CD4-positive, CD25-positive, alpha-beta regulatory T cell (primary cell): ENCODE data around the gene MARCHF10. TPM values are rescaled to one million over a fixed set of nuclear protein-coding genes. Genes with fewer than 3 reads are reported as not detected.

ENCODE experiments used
- ATAC-seq, 2 donors: fragments of 150-1000 bp; cut with Tn5 transposase; one replicate each; pipeline ENCODE4 v1.10.0; 2021; ENCODE audit warnings: low read depth in 2 of 2, moderate number of reproducible peaks in 2 of 2, moderate library complexity in 1 of 2
- DNase-seq, 3 donors: peaks; one replicate each; pipeline versions ENCODE4 v3.0.0 to v3.0.0-alpha.2; 2012 to 2022; ENCODE audit warnings: mixed read lengths in 1 of 3
- H3K27ac ChIP-seq: one replicate; pipeline ENCODE4 v1.7.0; 2013; ENCODE audit warnings: mild to moderate bottlenecking, low read length; ENCODE audit not compliant: insufficient read depth, poor library complexity, severe bottlenecking
- H3K27me3 ChIP-seq: one replicate; pipeline ENCODE4 v1.7.0; 2013; ENCODE audit warnings: low read length; ENCODE audit not compliant: control insufficient read depth, insufficient read depth
- H3K36me3 ChIP-seq: one replicate; pipeline ENCODE4 v1.7.0; 2013; ENCODE audit warnings: mild to moderate bottlenecking, low read length, moderate library complexity; ENCODE audit not compliant: control insufficient read depth, insufficient read depth
- H3K4me1 ChIP-seq: 2 replicates; pipeline ENCODE4 v1.7.0; 2013; ENCODE audit warnings: mild to moderate bottlenecking, low read length; ENCODE audit not compliant: insufficient read depth, control insufficient read depth, poor library complexity, severe bottlenecking
- H3K4me3 ChIP-seq: one replicate; pipeline ENCODE4 v1.7.0; 2013; ENCODE audit warnings: low read depth, mild to moderate bottlenecking, low read length, moderate library complexity
- H3K9me3 ChIP-seq, 2 experiments: 1 replicate in 1 of 2; 2 replicates in 1 of 2; pipeline ENCODE4 v1.7.0; 2013; ENCODE audit warnings: low read length in 2 of 2, mild to moderate bottlenecking in 1 of 2, moderate library complexity in 1 of 2; ENCODE audit not compliant: control insufficient read depth in 2 of 2
- H3K27ac Mint-ChIP-seq, 3 donors: one replicate each; pipeline ENCODE4 v1.8.0; 2020 to 2022; ENCODE audit warnings: mild to moderate bottlenecking in 3 of 3, mixed read lengths in 3 of 3, moderate library complexity in 2 of 3
- H3K27me3 Mint-ChIP-seq: one replicate; pipeline ENCODE4 v1.8.0; 2022; ENCODE audit warnings: mild to moderate bottlenecking, mixed read lengths
- H3K36me3 Mint-ChIP-seq: one replicate; pipeline ENCODE4 v1.8.0; 2020; ENCODE audit warnings: mixed read lengths
- H3K4me1 Mint-ChIP-seq, 4 donors: one replicate each; pipeline ENCODE4 v1.8.0; 2020 to 2022; ENCODE audit warnings: mixed read lengths in 4 of 4, mild to moderate bottlenecking in 1 of 4
- H3K4me3 Mint-ChIP-seq, 4 donors: one replicate each; pipeline ENCODE4 v1.8.0; 2020 to 2022; ENCODE audit warnings: mild to moderate bottlenecking in 4 of 4, mixed read lengths in 4 of 4, moderate library complexity in 3 of 4
- H3K9me3 Mint-ChIP-seq, 7 donors: one replicate each; pipeline ENCODE4 v1.8.0; 2020 to 2022; ENCODE audit warnings: mixed read lengths in 7 of 7, mild to moderate bottlenecking in 3 of 7, moderate library complexity in 2 of 7
- polyA plus RNA-seq, 4 donors: library from polyadenylated mRNA; unstranded; fragments of 300-500 nt; fragmentation: Illumina TruSeq; gene quantifications; one replicate each; pipeline ENCODE4 v1.2.3, GENCODE V29; 2021
- total RNA-seq: library from RNA; stranded (reverse); gene quantifications from one replicate; pipeline ENCODE4 v1.2.3, GENCODE V29; 2022

Gene MARCHF10
- total and polyA plus RNA-seq, 5 donors from 2014 or later = 0.12 to 0.48 (median 0.18) TPM; not detected in 2

DNA sequence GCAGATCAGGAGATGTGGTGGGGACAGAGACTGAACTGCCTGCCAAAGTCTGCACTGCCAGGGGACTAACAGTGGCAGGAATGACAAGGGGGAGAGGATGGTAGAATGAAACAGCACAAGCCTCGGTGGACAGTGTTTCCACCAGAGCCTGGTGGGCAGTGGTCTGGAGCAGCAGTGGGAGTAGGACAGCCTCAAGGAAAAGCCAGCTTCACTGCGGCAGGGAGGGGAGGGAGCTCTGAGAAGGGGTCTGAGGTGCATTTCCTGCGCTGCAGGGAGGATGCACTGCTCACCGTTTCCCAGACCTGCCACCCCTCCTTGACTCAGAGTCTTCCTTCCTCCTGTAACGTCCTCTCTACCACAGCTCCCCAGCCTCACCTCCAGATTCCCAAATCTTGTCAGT lies 33.8 kb downstream of the MARCHF10 start:
- Mint-ChIP-seq H3K9me3 (peaks cover 0 to 6% (median 0%) of the 10 kb centered on the region in 7 donors), H3K4me1 (no peaks in the 10 kb centered on the region), H3K27me3 (peaks cover 10% of the 10 kb centered on the region), H3K36me3 (no peaks in the 10 kb centered on the region), H3K27ac (no peak overlapping the region), H3K4me3 (no peak overlapping the region)
- Histone ChIP-seq H3K36me3 (no peaks in the 10 kb centered on the region), H3K27me3 (peaks cover 2% of the 10 kb centered on the region), H3K9me3 (no peaks in the 10 kb centered on the region), H3K4me3 (no peak overlapping the region), H3K27ac (no peak overlapping the region), H3K4me1 (no peaks in the 10 kb centered on the region)
- ATAC-seq (no peak), DNase-seq (no peak)

DNA sequence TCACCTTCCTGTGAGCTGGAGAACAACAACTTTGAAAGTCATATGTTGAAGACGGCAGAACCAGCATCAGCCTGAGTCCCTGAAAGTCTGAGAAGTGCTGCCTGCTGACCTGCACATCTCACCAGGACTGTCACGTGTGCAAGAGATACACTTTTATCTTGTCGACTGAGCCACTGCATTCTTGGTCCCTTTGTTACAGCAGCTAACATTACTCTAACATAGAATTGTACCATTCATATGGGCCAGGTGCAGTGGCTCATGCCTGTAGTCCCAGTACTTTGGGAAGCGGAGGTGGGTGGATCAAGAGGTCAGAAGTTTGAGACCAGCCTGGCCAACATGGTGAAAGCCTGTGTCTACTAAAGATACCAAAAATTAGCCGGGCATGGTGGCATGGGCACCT lies 40.1 kb downstream of the MARCHF10 start:
- Mint-ChIP-seq H3K4me1 (no peaks in the 10 kb centered on the region), H3K9me3 (peaks cover 0 to 6% (median 0%) of the 10 kb centered on the region in 7 donors), H3K27me3 (peaks cover 6% of the 10 kb centered on the region), H3K4me3 (no peak overlapping the region), H3K27ac (no peak overlapping the region), H3K36me3 (no peaks in the 10 kb centered on the region)
- Histone ChIP-seq H3K36me3 (no peaks in the 10 kb centered on the region), H3K4me1 (no peaks in the 10 kb centered on the region), H3K27me3 (peaks cover 2% of the 10 kb centered on the region), H3K4me3 (no peak overlapping the region), H3K9me3 (no peaks in the 10 kb centered on the region), H3K27ac (no peak overlapping the region)
- DNase-seq (no peak), ATAC-seq (no peak)

DNA sequence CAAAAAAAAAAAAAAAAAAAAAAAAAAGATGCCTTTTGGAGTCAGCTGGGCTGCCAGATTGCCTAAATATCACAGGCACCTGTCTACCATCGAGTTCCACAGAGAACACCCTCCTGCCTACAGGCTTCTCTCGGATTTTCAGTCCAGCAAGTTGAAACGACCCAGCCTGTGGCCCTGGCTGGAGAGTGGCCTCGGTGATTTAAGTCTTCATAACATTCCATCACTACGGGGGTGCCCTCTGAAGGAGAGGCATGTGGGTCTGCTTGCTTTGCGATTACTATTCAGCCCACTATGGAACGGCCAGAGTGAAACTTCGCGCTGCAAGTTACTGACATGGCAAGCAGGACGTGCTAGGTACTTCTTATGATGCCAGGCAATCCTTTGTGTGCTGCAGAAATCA lies 42.8 kb downstream of the MARCHF10 start:
- no peak overlapping the region for H3K27ac ChIP-seq
- H3K4me1 Mint-ChIP-seq = no peaks in the 10 kb centered on the region
- no peak for DNase-seq
- no peak for ATAC-seq
- no peak overlapping the region for H3K4me3 Mint-ChIP-seq
- no peaks in the 10 kb centered on the region for H3K36me3 Mint-ChIP-seq
- no peaks in the 10 kb centered on the region for H3K9me3 ChIP-seq
- no peak overlapping the region for H3K27ac Mint-ChIP-seq
- H3K9me3 Mint-ChIP-seq = peaks cover 0 to 2% (median 0%) of the 10 kb centered on the region in 7 donors
- peaks cover 2% of the 10 kb centered on the region for H3K27me3 ChIP-seq
- H3K27me3 Mint-ChIP-seq = peaks cover 2% of the 10 kb centered on the region
- H3K4me3 ChIP-seq = no peak overlapping the region
- no peaks in the 10 kb centered on the region for H3K36me3 ChIP-seq
- H3K4me1 ChIP-seq = no peaks in the 10 kb centered on the region

DNA sequence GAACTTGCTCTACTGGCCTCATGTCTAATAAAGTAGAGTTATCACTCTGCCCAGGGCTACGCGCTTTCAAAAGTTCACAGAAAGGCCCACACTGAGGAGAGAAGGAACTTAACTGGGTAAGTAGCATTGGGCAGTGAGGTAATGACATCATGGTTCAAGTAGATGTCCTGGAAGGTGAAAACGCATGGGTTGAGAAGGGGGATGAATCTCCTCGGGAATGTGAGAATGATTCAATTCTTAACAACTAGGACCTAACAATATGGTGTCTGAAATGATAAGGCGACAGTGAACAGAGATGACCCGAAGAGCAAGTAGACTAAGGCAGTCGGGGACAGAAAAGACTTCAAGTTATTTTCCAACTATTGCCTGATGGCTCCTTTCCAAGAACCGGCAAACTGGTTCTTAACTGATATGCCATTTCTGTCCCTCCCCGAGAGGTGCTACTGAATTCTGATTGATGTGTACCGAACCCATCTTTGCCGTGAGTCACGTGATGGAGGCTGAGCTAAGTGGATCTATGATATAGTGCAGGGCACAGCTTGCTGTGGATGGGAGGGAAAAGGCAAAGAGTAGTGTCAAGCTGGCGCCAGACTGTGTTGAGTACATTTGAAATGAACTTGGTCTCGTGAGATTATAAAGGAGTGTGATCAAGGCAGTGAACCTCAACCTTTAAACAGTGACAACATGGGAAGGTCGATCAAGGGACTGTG lies 44.1 kb downstream of the MARCHF10 start:
- DNase-seq (no peak), ATAC-seq (no peak)
- peaks cover 11% of the 10 kb centered on the region for H3K27me3 Mint-ChIP-seq
- H3K9me3 Mint-ChIP-seq = no peaks in the 10 kb centered on the region
- Histone ChIP-seq H3K4me1 (no peaks in the 10 kb centered on the region), H3K4me3 (no peak overlapping the region), H3K9me3 (no peaks in the 10 kb centered on the region), H3K27ac (no peak overlapping the region), H3K36me3 (no peaks in the 10 kb centered on the region), H3K27me3 (no peaks in the 10 kb centered on the region)
- no peak overlapping the region for H3K27ac Mint-ChIP-seq
- H3K4me3 Mint-ChIP-seq = no peak overlapping the region
- H3K4me1 Mint-ChIP-seq = no peaks in the 10 kb centered on the region
- H3K36me3 Mint-ChIP-seq = no peaks in the 10 kb centered on the region

DNA sequence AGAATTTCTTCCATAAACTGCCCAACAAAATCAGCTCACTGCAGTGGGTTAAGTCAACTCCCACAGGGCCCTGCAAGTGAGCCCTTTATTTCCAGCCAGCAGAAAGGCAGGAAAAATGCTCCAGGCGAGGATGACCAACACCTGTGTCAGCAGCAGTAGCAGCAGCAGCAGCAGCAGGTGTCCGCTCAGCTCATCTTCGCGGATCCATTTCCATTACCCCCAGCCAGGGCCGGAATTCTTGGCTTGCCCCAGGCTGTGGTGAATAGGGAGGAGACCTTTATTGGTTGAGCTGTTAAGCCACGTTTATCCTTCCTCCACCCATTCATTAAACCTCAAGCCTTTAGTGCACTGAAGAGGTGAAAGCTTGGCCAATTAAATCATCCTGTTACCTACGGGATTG lies 46.2 kb downstream of the MARCHF10 start:
- H3K4me3 Mint-ChIP-seq = no peak overlapping the region
- no peak overlapping the region for H3K27ac ChIP-seq
- DNase-seq (no peak), ATAC-seq (no peak)
- no peaks in the 10 kb centered on the region for H3K27me3 ChIP-seq
- H3K36me3 ChIP-seq = no peaks in the 10 kb centered on the region
- H3K4me3 ChIP-seq = no peak overlapping the region
- H3K9me3 Mint-ChIP-seq = no peaks in the 10 kb centered on the region
- H3K27ac Mint-ChIP-seq = no peak overlapping the region
- no peaks in the 10 kb centered on the region for H3K36me3 Mint-ChIP-seq
- no peaks in the 10 kb centered on the region for H3K4me1 ChIP-seq
- peaks cover 17% of the 10 kb centered on the region for H3K27me3 Mint-ChIP-seq
- H3K4me1 Mint-ChIP-seq = no peaks in the 10 kb centered on the region
- no peaks in the 10 kb centered on the region for H3K9me3 ChIP-seq

DNA sequence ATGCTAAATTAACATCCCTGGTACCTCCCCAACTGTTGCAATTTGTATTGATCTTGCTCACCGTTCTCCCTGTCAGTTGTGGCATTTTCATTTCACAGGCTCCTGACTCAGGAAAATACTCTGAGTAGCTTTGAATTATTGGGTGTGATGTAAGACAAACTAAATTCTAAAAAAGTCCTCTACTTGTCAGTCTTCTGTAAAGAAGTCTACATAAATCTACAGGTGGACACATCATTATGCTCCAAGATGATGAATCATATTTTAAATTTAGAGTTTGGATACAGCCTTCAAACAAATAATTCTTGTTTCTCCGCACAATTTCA lies 47.2 kb downstream of the MARCHF10 start:
- Histone ChIP-seq H3K9me3 (no peaks in the 10 kb centered on the region), H3K27me3 (no peaks in the 10 kb centered on the region), H3K27ac (no peak overlapping the region), H3K4me1 (no peaks in the 10 kb centered on the region), H3K36me3 (no peaks in the 10 kb centered on the region), H3K4me3 (no peak overlapping the region)
- H3K36me3 Mint-ChIP-seq = no peaks in the 10 kb centered on the region
- DNase-seq = no peak
- no peak for ATAC-seq
- H3K27ac Mint-ChIP-seq = no peak overlapping the region
- peaks cover 17% of the 10 kb centered on the region for H3K27me3 Mint-ChIP-seq
- H3K9me3 Mint-ChIP-seq = no peaks in the 10 kb centered on the region
- no peak overlapping the region for H3K4me3 Mint-ChIP-seq
- no peaks in the 10 kb centered on the region for H3K4me1 Mint-ChIP-seq

DNA sequence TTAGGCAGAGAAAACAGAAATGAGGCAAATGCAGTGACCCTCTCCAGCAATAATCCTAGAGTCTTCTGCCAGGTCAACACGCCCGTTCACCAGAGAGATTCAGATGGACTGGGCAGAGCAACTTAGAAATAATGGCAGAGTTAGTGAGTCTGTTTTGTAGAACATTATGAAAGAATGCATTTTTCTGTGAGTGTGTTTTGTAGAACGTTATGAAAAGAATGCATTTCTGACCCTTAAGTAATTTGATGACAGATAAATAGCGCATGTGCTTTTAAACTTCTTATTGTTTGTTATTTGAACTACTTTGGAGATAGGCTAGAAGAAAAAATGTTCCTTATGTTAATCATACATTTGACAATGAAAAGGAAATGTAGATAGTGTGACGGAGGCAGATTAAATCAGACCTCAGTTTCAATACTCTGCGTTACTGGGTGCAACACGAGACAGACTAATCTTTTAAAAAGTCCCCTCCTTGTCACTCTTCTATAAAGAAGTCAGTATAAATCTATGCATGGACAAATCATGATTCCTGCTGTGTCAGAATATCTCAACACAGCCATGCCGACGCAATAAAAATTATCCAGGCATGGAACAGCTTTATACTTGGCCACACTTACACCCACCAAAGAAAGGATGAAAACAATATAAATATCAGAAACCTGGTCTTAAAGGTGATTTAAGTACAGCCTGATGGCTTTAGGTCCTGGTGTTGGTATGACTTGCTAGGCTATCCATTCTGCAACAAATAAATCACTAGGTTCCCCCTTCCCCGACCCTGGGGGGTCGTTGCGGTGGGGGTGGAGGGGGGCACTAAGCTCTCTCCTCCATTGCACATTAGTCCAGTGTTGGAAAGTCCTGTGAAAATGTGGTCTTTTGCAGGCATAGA lies 47.8 kb downstream of the MARCHF10 start:
- DNase-seq (no peak), ATAC-seq (no peak)
- Histone ChIP-seq H3K36me3 (no peaks in the 10 kb centered on the region), H3K9me3 (no peaks in the 10 kb centered on the region), H3K4me3 (no peak overlapping the region), H3K27ac (no peak overlapping the region), H3K27me3 (no peaks in the 10 kb centered on the region), H3K4me1 (no peaks in the 10 kb centered on the region)
- H3K36me3 Mint-ChIP-seq = no peaks in the 10 kb centered on the region
- H3K27ac Mint-ChIP-seq = no peak overlapping the region
- H3K4me1 Mint-ChIP-seq = no peaks in the 10 kb centered on the region
- H3K9me3 Mint-ChIP-seq = no peaks in the 10 kb centered on the region
- H3K27me3 Mint-ChIP-seq = peaks cover 17% of the 10 kb centered on the region
- H3K4me3 Mint-ChIP-seq = no peak overlapping the region
